Fibroblast of mammary gland (primary cell): ENCODE data around the gene MYDGF.
A peak's percentile ranks its signal among the peaks of the same experiment; 100 is the strongest.

Experiments
- DNase-seq: peaks from one replicate; pipeline ENCODE4 v3.0.0-alpha.2; 2010; ENCODE audit warnings: low read depth
- H3K4me3 ChIP-seq: 2 replicates; pipeline ENCODE4 v1.5.1; 2011; ENCODE audit warnings: low read depth, mild to moderate bottlenecking, low read length, moderate library complexity; ENCODE audit not compliant: control insufficient read depth
- CTCF ChIP-seq: conservative IDR thresholded peaks from 2 replicates; pipeline ENCODE4 v1.5.1; 2011; ENCODE audit warnings: low read depth, low read length, inconsistent platforms; ENCODE audit not compliant: control insufficient read depth, insufficient read depth

MYDGF gene

GRCh38 chr19:4662020-4662695, 8.0 kb downstream of the MYDGF start:
- no peak overlapping the region for H3K4me3 ChIP-seq
- no peak for TF ChIP-seq CTCF

GRCh38 chr19:4660993-4661392, 9.1 kb downstream of the MYDGF start:
- peak; percentile 52 for DNase-seq
- H3K4me3 ChIP-seq = no peak overlapping the region
- TF ChIP-seq CTCF = no peak

More at GRCh38 chr19:4662020-4662695, 8.0 kb downstream of the MYDGF start:
- DNase-seq = no peak

GRCh38 chr19:4660181-4660791, 9.9 kb downstream of the MYDGF start:
- no peak overlapping the region for H3K4me3 ChIP-seq
- no peak for TF ChIP-seq CTCF
- no peak for DNase-seq

- TF ChIP-seq CTCF = no peak
- no peak for DNase-seq
- H3K4me3 ChIP-seq = no peak overlapping the region
Measured at GRCh38 chr19:4657835-4658234, 12.3 kb downstream of the MYDGF start.

GRCh38 chr19:4657262-4657661, 12.9 kb downstream of the MYDGF start:
- no peak for TF ChIP-seq CTCF
- no peak overlapping the region for H3K4me3 ChIP-seq
- no peak for DNase-seq

GRCh38 chr19:4656102-4656501, 14.0 kb downstream of the MYDGF start:
- DNase-seq = no peak

More at GRCh38 chr19:4656102-4656501, 14.0 kb downstream of the MYDGF start:
- H3K4me3 ChIP-seq = no peak overlapping the region
- TF ChIP-seq CTCF = no peak
